ENCODE measurements around the gene BRF1. TPM values are rescaled to one million over a fixed set of nuclear protein-coding genes. Genes with fewer than 3 reads are reported as not detected.

Gene BRF1
- total and polyA plus RNA-seq, 2 donors: 19.3 to 30.9 TPM

DNA sequence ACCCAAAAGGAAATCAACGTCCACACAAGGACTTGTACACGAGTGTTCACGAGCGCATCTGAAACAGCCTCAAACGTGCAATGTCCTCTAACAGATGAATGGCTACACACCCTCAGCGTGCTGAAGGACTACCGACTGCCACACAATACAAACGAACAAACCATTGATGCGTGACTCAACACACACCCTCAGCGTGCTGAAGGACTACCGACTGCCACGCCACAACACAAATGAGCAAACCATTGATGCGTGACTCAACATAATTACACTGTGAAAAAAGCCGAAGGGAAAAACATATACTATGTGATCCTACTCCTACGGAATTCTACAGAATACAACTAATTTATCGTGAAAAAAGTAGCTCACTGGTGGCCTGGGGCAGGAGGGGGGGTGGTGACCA lies 77.5 kb downstream of the BRF1 start:
- Histone ChIP-seq H3K36me3 (ENCODE audit: insufficient read depth) (peaks cover 7% of the 10 kb centered on the region), H3K4me1 (ENCODE audit: insufficient read depth) (no peaks in the 10 kb centered on the region), H3K27ac (ENCODE audit: low read depth) (no peak overlapping the region), H3K4me3 (ENCODE audit: low read depth, low read length) (no peak overlapping the region)
- DNase-seq (ENCODE audit: extremely low spot score): no peak
- 93% methylated on average over 16 of the region's 16 CpGs for WGBS

- no peaks in the 10 kb centered on the region for H3K4me1 ChIP-seq (ENCODE audit: insufficient read depth)
- no peak for DNase-seq (ENCODE audit: extremely low spot score)
- WGBS: 90% methylated on average over 27 of the region's 27 CpGs
- peaks cover 4% of the 10 kb centered on the region for H3K36me3 ChIP-seq (ENCODE audit: insufficient read depth)
- H3K4me3 ChIP-seq (ENCODE audit: low read depth, low read length): no peak overlapping the region
- H3K27ac ChIP-seq (ENCODE audit: low read depth): no peak overlapping the region
Measured at GRCh38 chr14:105221598-105222178, 79.1 kb downstream of the BRF1 start.

DNA sequence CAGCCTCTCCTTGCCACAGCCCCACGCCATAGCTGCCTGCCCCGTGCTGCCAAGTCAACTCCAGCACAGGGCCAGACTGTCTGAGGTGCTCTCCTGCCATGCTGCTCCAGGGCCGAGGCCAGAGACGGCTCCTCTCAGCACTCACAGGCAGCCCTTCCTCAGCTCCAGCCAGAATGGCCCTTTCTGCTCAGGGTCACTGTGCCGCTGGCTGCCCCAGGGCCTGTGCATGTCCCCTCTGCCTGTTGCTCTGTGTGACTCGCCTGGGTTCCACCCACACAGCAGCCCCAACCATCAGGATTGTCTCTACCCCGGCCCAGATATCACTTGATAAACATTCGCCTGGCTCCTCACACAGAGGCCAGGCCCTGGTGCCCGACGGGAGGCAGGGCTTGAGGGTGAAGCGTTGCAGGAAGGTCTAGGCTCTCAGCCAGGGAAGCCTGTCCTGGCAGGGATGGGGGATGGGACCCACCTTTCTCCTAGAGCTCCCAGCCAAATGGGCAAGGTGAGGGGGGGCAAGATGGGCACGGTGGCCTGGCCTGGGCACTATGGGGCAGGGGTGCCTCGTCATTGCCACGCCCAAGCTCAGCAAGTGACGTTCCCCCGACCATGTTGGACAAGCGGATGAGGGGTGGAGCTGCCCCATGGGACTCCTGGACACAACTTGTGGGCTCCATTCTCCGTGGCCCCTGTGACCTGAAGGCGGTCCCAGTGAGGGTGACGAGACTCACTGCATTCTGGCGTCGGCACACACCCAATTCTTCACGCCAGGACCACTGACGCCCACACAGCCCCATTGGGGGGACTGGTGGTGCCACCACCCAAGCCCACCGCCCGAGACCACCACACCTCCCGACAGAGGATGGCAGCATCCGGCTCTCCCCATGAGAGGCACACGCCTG lies 79.9 kb downstream of the BRF1 start:
- Histone ChIP-seq H3K4me3 (ENCODE audit: low read depth, low read length) (no peak overlapping the region), H3K27ac (ENCODE audit: low read depth) (no peak overlapping the region), H3K36me3 (ENCODE audit: insufficient read depth) (peaks cover 4% of the 10 kb centered on the region), H3K4me1 (ENCODE audit: insufficient read depth) (no peaks in the 10 kb centered on the region)
- 83% methylated on average over 29 of the region's 29 CpGs for WGBS
- no peak for DNase-seq (ENCODE audit: extremely low spot score)

DNA sequence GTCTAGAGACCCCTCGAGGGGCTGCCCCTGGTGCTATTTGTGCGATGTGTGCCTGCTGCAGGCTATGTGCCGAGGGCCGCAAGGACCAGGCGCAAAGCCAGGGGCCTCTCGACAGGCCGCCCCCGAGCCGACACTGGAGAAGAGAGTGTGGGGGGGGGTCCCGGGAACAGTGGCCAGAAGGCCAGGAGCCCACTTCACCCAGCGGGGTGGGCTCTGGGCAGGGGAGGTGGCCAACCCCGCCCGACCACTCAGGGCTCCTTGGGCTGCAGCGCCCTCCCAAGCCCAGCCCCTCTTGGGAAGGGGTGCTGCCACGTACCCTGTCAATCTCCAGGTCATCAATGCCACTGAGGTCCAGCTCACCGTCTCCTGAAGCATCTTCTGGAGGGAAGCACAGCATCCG lies 81.0 kb downstream of the BRF1 start:
- Histone ChIP-seq H3K36me3 (ENCODE audit: insufficient read depth) (peaks cover 4% of the 10 kb centered on the region), H3K4me1 (ENCODE audit: insufficient read depth) (no peaks in the 10 kb centered on the region), H3K4me3 (ENCODE audit: low read depth, low read length) (no peak overlapping the region), H3K27ac (ENCODE audit: low read depth) (no peak overlapping the region)
- no peak for DNase-seq (ENCODE audit: extremely low spot score)
- 96% methylated on average over 17 of the region's 17 CpGs for WGBS

GRCh38 chr14:105219043-105219612 lies 81.7 kb downstream of the BRF1 start:
- Histone ChIP-seq H3K4me3 (ENCODE audit: low read depth, low read length) (no peak overlapping the region), H3K27ac (ENCODE audit: low read depth) (no peak overlapping the region), H3K36me3 (ENCODE audit: insufficient read depth) (peaks cover 4% of the 10 kb centered on the region), H3K4me1 (ENCODE audit: insufficient read depth) (no peaks in the 10 kb centered on the region)
- WGBS: 95% methylated on average over 29 of the region's 29 CpGs
- no peak for DNase-seq (ENCODE audit: extremely low spot score)

- H3K4me1 ChIP-seq (ENCODE audit: insufficient read depth): no peaks in the 10 kb centered on the region
- H3K36me3 ChIP-seq (ENCODE audit: insufficient read depth): peaks cover 4% of the 10 kb centered on the region
- no peak overlapping the region for H3K27ac ChIP-seq (ENCODE audit: low read depth)
- WGBS: 97% methylated on average over 19 of the region's 19 CpGs
- no peak overlapping the region for H3K4me3 ChIP-seq (ENCODE audit: low read depth, low read length)
- no peak for DNase-seq (ENCODE audit: extremely low spot score)
Measured at GRCh38 chr14:105218611-105219010, 82.2 kb downstream of the BRF1 start.

- no peak for DNase-seq (ENCODE audit: extremely low spot score)
- Histone ChIP-seq H3K36me3 (ENCODE audit: insufficient read depth) (peaks cover 4% of the 10 kb centered on the region), H3K4me1 (ENCODE audit: insufficient read depth) (no peaks in the 10 kb centered on the region), H3K4me3 (ENCODE audit: low read depth, low read length) (no peak overlapping the region), H3K27ac (ENCODE audit: low read depth) (no peak overlapping the region)
- 92% methylated on average over 11 of the region's 11 CpGs for WGBS
Measured at GRCh38 chr14:105217774-105218173, 83.0 kb downstream of the BRF1 start.

GRCh38 chr14:105216490-105217247 lies 84.1 kb downstream of the BRF1 start:
- Histone ChIP-seq H3K4me3 (ENCODE audit: low read depth, low read length) (no peak overlapping the region), H3K27ac (ENCODE audit: low read depth) (no peak overlapping the region), H3K4me1 (ENCODE audit: insufficient read depth) (no peaks in the 10 kb centered on the region), H3K36me3 (ENCODE audit: insufficient read depth) (peaks cover 4% of the 10 kb centered on the region)
- 84% methylated on average over 30 of the region's 30 CpGs for WGBS
- no peak for DNase-seq (ENCODE audit: extremely low spot score)

- H3K4me3 ChIP-seq (ENCODE audit: low read depth, low read length): no peak overlapping the region
- no peaks in the 10 kb centered on the region for H3K36me3 ChIP-seq (ENCODE audit: insufficient read depth)
- 87% methylated on average over 3 of the region's 3 CpGs for WGBS
Measured at GRCh38 chr14:105215602-105216001, 85.2 kb downstream of the BRF1 start.

GRCh38 chr14:105214324-105214915 lies 86.4 kb downstream of the BRF1 start:
- WGBS: 86% methylated on average over 14 of the region's 14 CpGs
- no peak for DNase-seq (ENCODE audit: extremely low spot score)
- no peak overlapping the region for H3K27ac ChIP-seq (ENCODE audit: low read depth)
- no peak overlapping the region for H3K4me3 ChIP-seq (ENCODE audit: low read depth, low read length)
- H3K4me1 ChIP-seq (ENCODE audit: insufficient read depth): no peaks in the 10 kb centered on the region
- H3K36me3 ChIP-seq (ENCODE audit: insufficient read depth): no peaks in the 10 kb centered on the region

More at GRCh38 chr14:105215602-105216001, 85.2 kb downstream of the BRF1 start:
- Histone ChIP-seq H3K4me1 (ENCODE audit: insufficient read depth) (no peaks in the 10 kb centered on the region), H3K27ac (ENCODE audit: low read depth) (no peak overlapping the region)
- DNase-seq (ENCODE audit: extremely low spot score): no peak

DNA sequence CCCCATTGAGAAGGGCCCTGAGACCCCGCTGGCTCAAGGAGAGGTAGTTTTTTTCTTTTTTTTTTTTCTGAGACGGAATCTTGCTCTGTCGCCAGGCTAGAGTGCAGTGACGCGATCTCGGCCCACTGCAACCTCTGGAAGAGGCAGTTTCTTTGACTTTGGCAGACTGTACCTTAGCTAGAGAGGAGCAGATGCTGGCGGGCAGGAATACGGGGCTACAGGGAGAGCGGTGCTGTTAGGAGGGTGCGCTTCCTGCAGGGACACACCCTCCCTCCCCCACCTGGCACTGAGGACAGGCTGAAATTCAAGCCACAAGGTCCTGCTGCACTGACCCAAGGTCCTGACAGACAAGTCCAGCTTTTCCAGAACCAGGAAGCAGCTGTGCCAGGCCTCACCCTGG lies 87.4 kb downstream of the BRF1 start:
- Histone ChIP-seq H3K4me3 (ENCODE audit: low read depth, low read length) (no peak overlapping the region), H3K4me1 (ENCODE audit: insufficient read depth) (no peaks in the 10 kb centered on the region), H3K27ac (ENCODE audit: low read depth) (no peak overlapping the region), H3K36me3 (ENCODE audit: insufficient read depth) (no peaks in the 10 kb centered on the region)
- no peak for DNase-seq (ENCODE audit: extremely low spot score)
- 88% methylated on average over 10 of the region's 10 CpGs for WGBS

DNA sequence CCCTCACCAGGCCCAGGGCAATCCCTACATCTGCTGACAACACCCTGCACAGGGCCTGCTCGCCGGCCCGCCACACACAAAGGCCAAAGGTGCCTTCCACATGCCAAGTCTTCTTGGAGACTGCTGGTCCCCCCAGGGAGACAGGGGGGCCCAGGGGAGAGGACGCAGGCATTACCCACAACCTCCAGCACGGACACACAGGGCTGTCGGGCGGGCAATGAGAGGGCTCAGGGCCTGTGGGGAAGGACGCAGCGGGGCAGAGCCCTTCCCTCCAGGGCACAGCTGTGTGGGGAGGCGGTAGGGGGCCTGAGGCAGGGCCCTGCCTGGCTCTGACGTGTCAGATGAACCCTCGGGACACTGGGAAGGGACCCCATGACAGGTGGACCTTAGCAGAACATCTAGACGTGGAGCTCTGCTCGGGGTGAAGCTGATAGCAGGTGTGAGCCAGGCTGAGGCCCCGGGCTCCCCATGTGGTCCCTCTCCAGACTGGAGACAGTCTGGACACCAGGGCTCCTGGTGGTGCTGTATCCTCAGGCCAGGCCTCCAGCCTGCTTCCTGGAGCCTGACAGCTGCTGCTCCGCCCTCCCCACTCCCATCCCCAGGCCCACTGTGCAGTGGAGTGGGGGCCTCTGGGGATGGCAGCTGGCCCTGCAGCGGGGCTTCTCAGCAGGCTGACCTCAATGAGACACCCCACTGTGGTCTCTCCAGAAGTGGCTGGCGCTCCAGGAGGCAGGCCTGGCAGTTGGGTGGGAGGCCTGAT lies 88.1 kb downstream of the BRF1 start:
- Histone ChIP-seq H3K4me3 (ENCODE audit: low read depth, low read length) (no peak overlapping the region), H3K4me1 (ENCODE audit: insufficient read depth) (no peaks in the 10 kb centered on the region), H3K27ac (ENCODE audit: low read depth) (no peak overlapping the region), H3K36me3 (ENCODE audit: insufficient read depth) (no peaks in the 10 kb centered on the region)
- no peak for DNase-seq (ENCODE audit: extremely low spot score)
- WGBS: 85% methylated on average over 18 of the region's 18 CpGs

DNA sequence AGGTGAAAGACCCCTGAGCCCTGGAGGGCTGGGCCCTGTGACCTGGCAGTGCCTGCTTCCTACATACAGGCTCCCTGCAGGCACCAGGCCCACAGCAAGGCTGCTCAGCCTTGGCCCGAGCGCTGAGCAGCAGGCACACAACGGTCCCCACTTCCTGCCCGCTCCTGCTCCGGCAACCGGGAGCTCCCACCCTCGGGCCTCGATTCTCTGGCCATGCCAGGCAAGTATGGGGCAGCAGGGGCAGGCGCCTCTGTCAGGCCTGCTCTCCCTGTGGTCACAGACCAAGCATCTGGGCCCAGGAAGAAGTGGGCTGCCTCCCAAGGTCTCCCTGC lies 89.1 kb downstream of the BRF1 start:
- DNase-seq (ENCODE audit: extremely low spot score): no peak
- Histone ChIP-seq H3K4me3 (ENCODE audit: low read depth, low read length) (no peak overlapping the region), H3K27ac (ENCODE audit: low read depth) (no peak overlapping the region), H3K36me3 (ENCODE audit: insufficient read depth) (no peaks in the 10 kb centered on the region), H3K4me1 (ENCODE audit: insufficient read depth) (no peaks in the 10 kb centered on the region)
- 82% methylated on average over 9 of the region's 9 CpGs for WGBS
